HepG2 (cell line): ENCODE data around the gene MAPK11. TPM values are rescaled to one million over a fixed set of nuclear protein-coding genes. Genes with fewer than 3 reads are reported as not detected.

ENCODE experiments used
- BORCS8-MEF2B ChIP-seq: sonication (generic); formaldehyde crosslinking; IDR thresholded peaks from 2 replicates; pipeline ENCODE4 v1.8.0; 2022; ENCODE audit warnings: mild to moderate bottlenecking, missing genetic modification reagents
- EP300 ChIP-seq, 3 experiments: sonication (generic) in 1 of 3; formaldehyde crosslinking in 1 of 3; IDR thresholded peaks; 2 replicates each; pipeline versions ENCODE4 v1.5.1 to v1.6.1; 2011 to 2020; ENCODE audit warnings: low read depth in 2 of 3, low read length in 2 of 3, borderline replicate concordance in 1 of 3, improper control_type of control experiment in 1 of 3, mild to moderate bottlenecking in 1 of 3, missing genetic modification reagents in 1 of 3, moderate library complexity in 1 of 3
- FOXO1 ChIP-seq: sonication (generic); formaldehyde crosslinking; IDR thresholded peaks from 2 replicates; pipeline ENCODE4 v1.4.0; 2020; ENCODE audit warnings: missing genetic modification reagents
- FOXP1 ChIP-seq, 2 experiments: fragments of 450-650 bp in 1 of 2; IDR thresholded peaks; 2 replicates each; pipeline ENCODE4 v1.6.1; 2017 to 2018; ENCODE audit warnings: antibody characterized with exemption in 1 of 2
- HMGA1 ChIP-seq: sonication (generic); formaldehyde crosslinking; conservative IDR thresholded peaks from 2 replicates; pipeline ENCODE4 v1.4.0; 2020; ENCODE audit warnings: missing genetic modification reagents
- KLF6 ChIP-seq: IDR thresholded peaks from 2 replicates; pipeline ENCODE4 v1.8.0; 2016; ENCODE audit warnings: missing biosample characterization, missing genetic modification reagents
- PRMT3 ChIP-seq: sonication (generic); formaldehyde crosslinking; IDR thresholded peaks from 2 replicates; pipeline ENCODE4 v1.8.1; 2022; ENCODE audit warnings: low read depth, mild to moderate bottlenecking, moderate library complexity, missing genetic modification reagents, borderline replicate concordance
- TAF15 ChIP-seq: fragments of 200-400 bp; formaldehyde crosslinking; IDR thresholded peaks from one replicate; pipeline ENCODE4 v1.6.1; 2018; ENCODE audit warnings: mild to moderate bottlenecking, low read depth, low read length; ENCODE audit not compliant: poor library complexity, severe bottlenecking
- TFE3 ChIP-seq: IDR thresholded peaks from 2 replicates; pipeline ENCODE4 v1.6.1; 2016
- TRAFD1 ChIP-seq: sonication (generic); formaldehyde crosslinking; IDR thresholded peaks from 2 replicates; pipeline ENCODE4 v1.5.1; 2020; ENCODE audit warnings: missing genetic modification reagents, mild to moderate bottlenecking, borderline replicate concordance
- ZNF253 ChIP-seq: sonication (generic); formaldehyde crosslinking; IDR thresholded peaks from 2 replicates; pipeline ENCODE4 v1.8.0; 2022; ENCODE audit warnings: mild to moderate bottlenecking, missing genetic modification reagents, borderline replicate concordance
- ZNF296 ChIP-seq: sonication (generic); formaldehyde crosslinking; conservative IDR thresholded peaks from 2 replicates; pipeline ENCODE4 v1.5.0; 2020; ENCODE audit warnings: mild to moderate bottlenecking, missing genetic modification reagents
- ZNF431 ChIP-seq: sonication (generic); formaldehyde crosslinking; IDR thresholded peaks from 2 replicates; pipeline ENCODE4 v1.9.0; 2022; ENCODE audit warnings: missing genetic modification reagents, low read depth, mild to moderate bottlenecking, borderline replicate concordance
- ZNF678 ChIP-seq: sonication (generic); formaldehyde crosslinking; IDR thresholded peaks from 2 replicates; pipeline ENCODE4 v1.4.0; 2020; ENCODE audit warnings: mild to moderate bottlenecking, missing genetic modification reagents
- ZNF800 ChIP-seq: sonication (generic); formaldehyde crosslinking; IDR thresholded peaks from 2 replicates; pipeline ENCODE4 v1.4.0; 2020; ENCODE audit warnings: missing genetic modification reagents
- polyA plus RNA-seq, 8 experiments: library from polyadenylated mRNA; depleted of rRNA in 3 of 8; stranded (reverse) in 7 of 8; unstranded in 1 of 8; fragments of >200 nt; fragmentation: Illumina TruSeq in 4 of 8; extraction: Trizol in 4 of 8; gene quantifications; 2 replicates each; pipeline versions ENCODE4 v1.2.1 to v1.2.3, GENCODE V29; 2011 to 2016; ENCODE audit warnings: low read depth in 4 of 8, missing spikeins in 1 of 8, mixed read lengths in 1 of 8; ENCODE audit not compliant: insufficient read depth in 1 of 8
- total RNA-seq, 5 experiments: library from RNA; depleted of rRNA; stranded (reverse); fragments of >200 nt; fragmentation: Illumina TruSeq; extraction: Trizol; gene quantifications; 2 replicates each; pipeline ENCODE4 v1.2.3, GENCODE V29; 2016; ENCODE audit warnings: low read depth in 1 of 5
- TF ChIP-seq, protein P1 (sequence below): sonication (generic); formaldehyde crosslinking; conservative IDR thresholded peaks from 2 replicates; pipeline ENCODE4 v1.4.0; 2020; ENCODE audit warnings: missing genetic modification reagents
- TF ChIP-seq, protein P2 (sequence below): sonication (generic); formaldehyde crosslinking; IDR thresholded peaks from 2 replicates; pipeline ENCODE4 v1.8.1; 2023; ENCODE audit warnings: mild to moderate bottlenecking, missing genetic modification reagents, borderline replicate concordance
- TF ChIP-seq, protein P3 (sequence below): sonication (generic); formaldehyde crosslinking; IDR thresholded peaks from 2 replicates; pipeline ENCODE4 v1.4.0; 2020; ENCODE audit warnings: missing genetic modification reagents

The MAPK11 gene
- total and polyA plus RNA-seq, 2 of the 13 experiments (the other 11 are each of a cell fraction or from before 2014, with no cell fraction given), result 0.15 to 0.17 TPM

- TF ChIP-seq TRAFD1 (CRISPR knock-in tag), result no peak
- peak; percentile 74; the same call in 1 of the 2 replicates for TF ChIP-seq ZNF296 (CRISPR knock-in tag)
- TF ChIP-seq EP300 (IDR thresholded peaks at IDR 0.05; ENCODE audit: low read depth in 2 of 2, low read length in 2 of 2), result no peak
- no peak for TF ChIP-seq EP300 (CRISPR knock-in tag; IDR thresholded peaks at IDR 0.05; ENCODE audit: borderline replicate concordance)
- TF ChIP-seq, protein P1, sequence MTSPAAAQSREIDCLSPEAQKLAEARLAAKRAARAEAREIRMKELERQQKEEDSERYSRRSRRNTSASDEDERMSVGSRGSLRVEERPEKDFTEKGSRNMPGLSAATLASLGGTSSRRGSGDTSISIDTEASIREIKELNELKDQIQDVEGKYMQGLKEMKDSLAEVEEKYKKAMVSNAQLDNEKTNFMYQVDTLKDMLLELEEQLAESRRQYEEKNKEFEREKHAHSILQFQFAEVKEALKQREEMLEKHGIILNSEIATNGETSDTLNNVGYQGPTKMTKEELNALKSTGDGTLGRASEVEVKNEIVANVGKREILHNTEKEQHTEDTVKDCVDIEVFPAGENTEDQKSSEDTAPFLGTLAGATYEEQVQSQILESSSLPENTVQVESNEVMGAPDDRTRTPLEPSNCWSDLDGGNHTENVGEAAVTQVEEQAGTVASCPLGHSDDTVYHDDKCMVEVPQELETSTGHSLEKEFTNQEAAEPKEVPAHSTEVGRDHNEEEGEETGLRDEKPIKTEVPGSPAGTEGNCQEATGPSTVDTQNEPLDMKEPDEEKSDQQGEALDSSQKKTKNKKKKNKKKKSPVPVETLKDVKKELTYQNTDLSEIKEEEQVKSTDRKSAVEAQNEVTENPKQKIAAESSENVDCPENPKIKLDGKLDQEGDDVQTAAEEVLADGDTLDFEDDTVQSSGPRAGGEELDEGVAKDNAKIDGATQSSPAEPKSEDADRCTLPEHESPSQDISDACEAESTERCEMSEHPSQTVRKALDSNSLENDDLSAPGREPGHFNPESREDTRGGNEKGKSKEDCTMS (CRISPR knock-in tag), result no peak
- TF ChIP-seq, protein P2, sequence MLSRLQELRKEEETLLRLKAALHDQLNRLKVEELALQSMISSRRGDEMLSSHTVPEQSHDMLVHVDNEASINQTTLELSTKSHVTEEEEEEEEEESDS (CRISPR knock-in tag), result no peak
- TF ChIP-seq FOXO1 (CRISPR knock-in tag), result 0 out of 2 replicates have a peak, but pooled peaks have one; percentile 24
- TF ChIP-seq TAF15, result no peak
- peak; percentile 54; the same call in 1 of the 2 replicates for TF ChIP-seq ZNF800 (CRISPR knock-in tag)
- TF ChIP-seq ZNF678 (CRISPR knock-in tag), result no peak
- TF ChIP-seq KLF6 (CRISPR knock-in tag), result no peak
- TF ChIP-seq ZNF253 (CRISPR knock-in tag), result no peak
- TF ChIP-seq ZNF431 (CRISPR knock-in tag), result no peak
- TF ChIP-seq FOXP1 (IDR thresholded peaks at IDR 0.05), result no peak
- TF ChIP-seq FOXP1 (CRISPR knock-in tag; IDR thresholded peaks at IDR 0.05), result no peak
- no peak for TF ChIP-seq BORCS8-MEF2B (CRISPR knock-in tag)
- no peak for TF ChIP-seq TFE3 (CRISPR knock-in tag)
- TF ChIP-seq HMGA1, result no peak
- no peak for TF ChIP-seq PRMT3 (CRISPR knock-in tag)
- TF ChIP-seq, protein P3, sequence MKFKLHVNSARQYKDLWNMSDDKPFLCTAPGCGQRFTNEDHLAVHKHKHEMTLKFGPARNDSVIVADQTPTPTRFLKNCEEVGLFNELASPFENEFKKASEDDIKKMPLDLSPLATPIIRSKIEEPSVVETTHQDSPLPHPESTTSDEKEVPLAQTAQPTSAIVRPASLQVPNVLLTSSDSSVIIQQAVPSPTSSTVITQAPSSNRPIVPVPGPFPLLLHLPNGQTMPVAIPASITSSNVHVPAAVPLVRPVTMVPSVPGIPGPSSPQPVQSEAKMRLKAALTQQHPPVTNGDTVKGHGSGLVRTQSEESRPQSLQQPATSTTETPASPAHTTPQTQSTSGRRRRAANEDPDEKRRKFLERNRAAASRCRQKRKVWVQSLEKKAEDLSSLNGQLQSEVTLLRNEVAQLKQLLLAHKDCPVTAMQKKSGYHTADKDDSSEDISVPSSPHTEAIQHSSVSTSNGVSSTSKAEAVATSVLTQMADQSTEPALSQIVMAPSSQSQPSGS (CRISPR knock-in tag), result no peak
These were observed 40.8 kb upstream of the MAPK11 start (continued) for GRCh38 chr22:50310949-50311444.
